Sigmoid colon (tissue), 4 donors: Measurements from ENCODE around the gene TECR.
A peak's percentile ranks its signal among the peaks of the same experiment; 100 is the strongest.

Experiments used
- CTCF ChIP-seq, 4 experiments: fragments of 450-650 bp in 3 of 4; fragments of 200-600 bp in 1 of 4; IDR thresholded peaks; one replicate each; pipeline ENCODE4 v1.5.1; 2016 to 2019; ENCODE audit warnings: antibody characterized with exemption in 4 of 4, mild to moderate bottlenecking in 3 of 4, moderate library complexity in 2 of 4
- EP300 ChIP-seq, 4 donors: sonication (generic); formaldehyde crosslinking; IDR thresholded peaks; one replicate each; pipeline ENCODE4 v1.6.1; 2017; ENCODE audit warnings: antibody characterized with exemption in 4 of 4
- POLR2A ChIP-seq, 2 donors: fragments of 450-650 bp; IDR thresholded peaks; one replicate each; pipeline ENCODE4 v1.6.1; 2016; ENCODE audit warnings: antibody characterized with exemption in 2 of 2, mild to moderate bottlenecking in 2 of 2, moderate library complexity in 2 of 2
- POLR2AphosphoS5 ChIP-seq, 4 donors: sonication (generic); formaldehyde crosslinking; IDR thresholded peaks; one replicate each; pipeline ENCODE4 v1.6.1; 2017; ENCODE audit warnings: antibody characterized with exemption in 4 of 4

GRCh38 chr19:14510311-14511228 lies 18.8 kb upstream of the TECR start:
- TF ChIP-seq CTCF (IDR thresholded peaks at IDR 0.05) (no peak), POLR2AphosphoS5 (IDR thresholded peaks at IDR 0.05) (peak in 3 of 4 donors; percentile 25 to 43 (median 37)), POLR2A (IDR thresholded peaks at IDR 0.05) (no peak), EP300 (IDR thresholded peaks at IDR 0.05) (no peak)
